Ishikawa (cell line): Measurements from ENCODE around the gene ANKRD33.

Experiments
- CEBPB ChIP-seq: IDR thresholded peaks from 2 replicates; pipeline ENCODE4 v1.6.1; 2012
- CREB1 ChIP-seq: IDR thresholded peaks from 2 replicates; pipeline ENCODE4 v1.6.1; 2012; ENCODE audit warnings: low read depth
- EGR1 ChIP-seq: IDR thresholded peaks from 2 replicates; pipeline ENCODE4 v1.6.1; 2012
- EP300 ChIP-seq: IDR thresholded peaks from 2 replicates; pipeline ENCODE4 v1.6.1; 2012; ENCODE audit warnings: borderline replicate concordance
- FOXM1 ChIP-seq: IDR thresholded peaks from 2 replicates; pipeline ENCODE4 v1.6.1; 2012; ENCODE audit warnings: low read depth, borderline replicate concordance
- MAX ChIP-seq: IDR thresholded peaks from 2 replicates; pipeline ENCODE4 v1.6.1; 2012
- NFIC ChIP-seq: IDR thresholded peaks from 2 replicates; pipeline ENCODE4 v1.6.1; 2012
- RAD21 ChIP-seq: IDR thresholded peaks from 2 replicates; pipeline ENCODE4 v1.6.1; 2012; ENCODE audit warnings: low read depth
- REST ChIP-seq: IDR thresholded peaks from 2 replicates; pipeline ENCODE4 v1.6.1; 2012; ENCODE audit warnings: low read depth, mild to moderate bottlenecking
- TAF1 ChIP-seq: IDR thresholded peaks from 2 replicates; pipeline ENCODE4 v1.6.1; 2012; ENCODE audit warnings: low read depth, mild to moderate bottlenecking
- TCF12 ChIP-seq: IDR thresholded peaks from 2 replicates; pipeline ENCODE4 v1.6.1; 2012; ENCODE audit warnings: low read depth
- TEAD4 ChIP-seq: IDR thresholded peaks from 2 replicates; pipeline ENCODE4 v1.6.1; 2012

GRCh38 chr12:51900323-51900889 lies 12.5 kb downstream of the ANKRD33 start:
- TF ChIP-seq FOXM1: no peak
- TF ChIP-seq CREB1: no peak
- no peak for TF ChIP-seq EP300
- no peak for TF ChIP-seq REST
- no peak for TF ChIP-seq MAX
- no peak for TF ChIP-seq CEBPB
- no peak for TF ChIP-seq TAF1
- TF ChIP-seq RAD21: no peak
- no peak for TF ChIP-seq TCF12
- no peak for TF ChIP-seq NFIC
- no peak for TF ChIP-seq TEAD4
- no peak for TF ChIP-seq EGR1
